GM23248 (cell line): ENCODE results near the gene BCL11B. TPM values are rescaled to one million over a fixed set of nuclear protein-coding genes. Genes with fewer than 3 reads are reported as not detected.
A peak's percentile ranks its signal among the peaks of the same experiment; 100 is the strongest.

Experiments used
- DNase-seq: peaks from one replicate; pipeline ENCODE4 v3.0.0-alpha.2; 2015
- H2AFZ ChIP-seq: fragments of 200-600 bp; sonication (generic); 2 replicates; pipeline ENCODE4 v1.6.1; 2016; ENCODE audit warnings: antibody characterized with exemption
- H3F3A ChIP-seq: fragments of 200-600 bp; sonication (generic); 2 replicates; pipeline ENCODE4 v1.6.1; 2016; ENCODE audit warnings: mild to moderate bottlenecking, antibody characterized with exemption, mixed run types; ENCODE audit not compliant: insufficient read depth
- H3K27ac ChIP-seq: fragments of 200-600 bp; sonication (generic); 2 replicates; pipeline ENCODE4 v1.5.1; 2016; ENCODE audit warnings: mild to moderate bottlenecking
- H3K27me3 ChIP-seq: fragments of 200-600 bp; sonication (generic); replicated peaks from 2 replicates; pipeline ENCODE4 v1.6.1; 2016; ENCODE audit warnings: mild to moderate bottlenecking; ENCODE audit not compliant: insufficient read depth
- H3K36me3 ChIP-seq: fragments of 200-600 bp; sonication (generic); 2 replicates; pipeline ENCODE4 v1.6.1; 2016; ENCODE audit warnings: low read depth, mild to moderate bottlenecking
- H3K4me1 ChIP-seq: fragments of 200-600 bp; sonication (generic); 2 replicates; pipeline ENCODE4 v1.6.1; 2016; ENCODE audit warnings: mild to moderate bottlenecking; ENCODE audit not compliant: insufficient read depth
- H3K4me2 ChIP-seq: fragments of 200-600 bp; sonication (generic); one replicate; pipeline ENCODE4 v1.6.1; 2016; ENCODE audit warnings: mild to moderate bottlenecking; ENCODE audit not compliant: unreplicated experiment
- H3K4me3 ChIP-seq: fragments of 200-600 bp; sonication (generic); 2 replicates; pipeline ENCODE4 v1.5.1; 2016; ENCODE audit warnings: mild to moderate bottlenecking
- H3K79me2 ChIP-seq: fragments of 200-600 bp; sonication (generic); 2 replicates; pipeline ENCODE4 v1.6.1; 2016; ENCODE audit warnings: mild to moderate bottlenecking; ENCODE audit not compliant: insufficient read depth
- H3K9ac ChIP-seq: fragments of 200-600 bp; sonication (generic); 2 replicates; pipeline ENCODE4 v1.6.1; 2016; ENCODE audit warnings: mild to moderate bottlenecking
- H3K9me2 ChIP-seq: fragments of 200-600 bp; sonication (generic); 2 replicates; pipeline ENCODE4 v1.6.1; 2016; ENCODE audit warnings: mixed run types, mild to moderate bottlenecking, moderate library complexity; ENCODE audit not compliant: insufficient read depth
- H3K9me3 ChIP-seq: fragments of 200-600 bp; sonication (generic); one replicate; pipeline ENCODE4 v1.6.1; 2017; ENCODE audit warnings: low read depth
- H4K20me1 ChIP-seq: fragments of 200-600 bp; sonication (generic); 2 replicates; pipeline ENCODE4 v1.6.0; 2016; ENCODE audit not compliant: insufficient read depth
- EZH2 ChIP-seq: fragments of 200-600 bp; sonication (generic); IDR thresholded peaks from 2 replicates; pipeline ENCODE4 v1.6.1; 2018; ENCODE audit warnings: antibody characterized with exemption, mild to moderate bottlenecking; ENCODE audit not compliant: insufficient read depth, poor library complexity, severe bottlenecking
- EZH2phosphoT487 ChIP-seq: fragments of 200-600 bp; sonication (generic); IDR thresholded peaks from 2 replicates; pipeline ENCODE4 v1.6.1; 2018; ENCODE audit warnings: antibody characterized with exemption, moderate library complexity, mild to moderate bottlenecking, low read depth; ENCODE audit not compliant: insufficient read depth
- WGBS, 2 experiments: methylation state at CpG; one replicate each; pipeline ENCODE4 v1.1.6; 2015 to 2017; ENCODE audit warnings: low lambda C conversion rate in 2 of 2, low coverage in 1 of 2; ENCODE audit errors: missing lambda C conversion rate in 2 of 2; 5-methylcytosine and 5-hydroxymethylcytosine counted together
- in situ Hi-C: fragments of 300-500 bp; cut with MboI; formaldehyde crosslinking; loops from 2 replicates; pipeline ENCODE4 v1.15.0; 2020
- polyA plus RNA-seq: library from polyadenylated mRNA; unstranded; fragments of >200 nt; fragmentation: Nextera tagmentation; extraction: Ambion mirVana; gene quantifications from 2 replicates; pipeline ENCODE4 v1.2.1, GENCODE V29; 2016
- total RNA-seq: library from RNA; depleted of rRNA; stranded (reverse); fragments of >200 nt; shearing (Covaris generic); gene quantifications from 2 replicates; pipeline ENCODE4 v1.2.3, GENCODE V29; 2014

BCL11B gene
- total and polyA plus RNA-seq, 2 experiments from 2014 or later = not detected

- H3K27me3 ChIP-seq = peaks cover 23% of the 10 kb centered on the region; the same call in 1 of the 2 replicates
- no peak overlapping the region for H3K27ac ChIP-seq
- H3K9me3 ChIP-seq = no peaks in the 10 kb centered on the region
- no peaks in the 10 kb centered on the region for H3K36me3 ChIP-seq
- H2AFZ ChIP-seq = peak overlapping the region; percentile 23; the same call in 1 of the 2 replicates
- no peak for TF ChIP-seq EZH2
- TF ChIP-seq EZH2phosphoT487 = no peak
- no peak for DNase-seq
- no peaks in the 10 kb centered on the region for H3K79me2 ChIP-seq
- in situ Hi-C loops = no loop called here
- no peaks in the 10 kb centered on the region for H3F3A ChIP-seq
- H3K9me2 ChIP-seq = no peaks in the 10 kb centered on the region
- no peaks in the 10 kb centered on the region; the same call in 1 of the 2 replicates for H3K4me1 ChIP-seq
- H4K20me1 ChIP-seq = no peaks in the 10 kb centered on the region
- H3K4me2 ChIP-seq = peak overlapping the region; percentile 79
- peak overlapping the region; percentile 54 for H3K4me3 ChIP-seq
- 1 to 5% methylated on average over 10 of the region's 10 CpGs for WGBS, 2 experiments
- no peak overlapping the region; the same call in 1 of the 2 replicates for H3K9ac ChIP-seq
Measured at GRCh38 chr14:99191395-99192027, 80.5 kb downstream of the BCL11B start.

GRCh38 chr14:99190696-99191394 lies 81.2 kb downstream of the BCL11B start:
- 63 to 72% methylated on average over 11 of the region's 11 CpGs for WGBS, 2 experiments
- DNase-seq = no peak
- H4K20me1 ChIP-seq = no peaks in the 10 kb centered on the region

GRCh38 chr14:99189201-99189801 lies 82.7 kb downstream of the BCL11B start:
- Histone ChIP-seq H3K4me2 (no peak overlapping the region), H2AFZ (no peak overlapping the region)
- WGBS, 2 experiments = 11 to 13% methylated on average over 26 of the region's 26 CpGs

More at GRCh38 chr14:99190696-99191394, 81.2 kb downstream of the BCL11B start:
- in situ Hi-C loops = no loop called here
- Histone ChIP-seq H3K9me3 (no peaks in the 10 kb centered on the region), H3K4me2 (no peak overlapping the region), H3F3A (no peaks in the 10 kb centered on the region), H3K4me3 (no peak overlapping the region), H3K36me3 (no peaks in the 10 kb centered on the region), H3K27ac (no peak overlapping the region), H3K79me2 (no peaks in the 10 kb centered on the region), H3K27me3 (peaks cover 23% of the 10 kb centered on the region; the same call in 1 of the 2 replicates), H3K9ac (no peak overlapping the region), H3K4me1 (no peaks in the 10 kb centered on the region; the same call in 1 of the 2 replicates), H3K9me2 (no peaks in the 10 kb centered on the region), H2AFZ (no peak overlapping the region)
- TF ChIP-seq EZH2 = no peak
- no peak for TF ChIP-seq EZH2phosphoT487

GRCh38 chr14:99188731-99189191 lies 83.2 kb downstream of the BCL11B start:
- H3K9ac ChIP-seq = no peak overlapping the region
- H3K4me3 ChIP-seq = no peak overlapping the region
- H3F3A ChIP-seq = no peaks in the 10 kb centered on the region
- 7 to 11% methylated on average over 19 of the region's 19 CpGs for WGBS, 2 experiments
- in situ Hi-C loops = no loop called here
- no peaks in the 10 kb centered on the region for H3K79me2 ChIP-seq
- DNase-seq = no peak
- H3K4me2 ChIP-seq = no peak overlapping the region
- no peak for TF ChIP-seq EZH2
- TF ChIP-seq EZH2phosphoT487 = no peak
- H3K27me3 ChIP-seq = peaks cover 23% of the 10 kb centered on the region; the same call in 1 of the 2 replicates
- H3K9me2 ChIP-seq = no peaks in the 10 kb centered on the region
- H4K20me1 ChIP-seq = no peaks in the 10 kb centered on the region
- no peak overlapping the region for H3K27ac ChIP-seq
- no peaks in the 10 kb centered on the region; the same call in 1 of the 2 replicates for H3K4me1 ChIP-seq
- no peaks in the 10 kb centered on the region for H3K36me3 ChIP-seq
- no peaks in the 10 kb centered on the region for H3K9me3 ChIP-seq
- no peak overlapping the region for H2AFZ ChIP-seq

More at GRCh38 chr14:99189201-99189801, 82.7 kb downstream of the BCL11B start:
- Histone ChIP-seq H3K9me2 (no peaks in the 10 kb centered on the region), H3K36me3 (no peaks in the 10 kb centered on the region), H3F3A (no peaks in the 10 kb centered on the region), H3K4me3 (no peak overlapping the region), H3K9me3 (no peaks in the 10 kb centered on the region), H3K27ac (no peak overlapping the region), H4K20me1 (no peaks in the 10 kb centered on the region), H3K79me2 (no peaks in the 10 kb centered on the region), H3K27me3 (peaks cover 23% of the 10 kb centered on the region; the same call in 1 of the 2 replicates), H3K9ac (no peak overlapping the region), H3K4me1 (no peaks in the 10 kb centered on the region; the same call in 1 of the 2 replicates)
- in situ Hi-C loops = no loop called here
- peak; percentile 8 for DNase-seq
- TF ChIP-seq EZH2 (no peak), EZH2phosphoT487 (no peak)
